GM06990 (cell line): ENCODE results near the gene ZFAND3.

Source experiments
- DNase-seq: peaks from one replicate; pipeline ENCODE4 v3.0.0-alpha.2; 2011; ENCODE audit not compliant: insufficient read length; ENCODE audit errors: extremely low read depth
- H3K27me3 ChIP-seq: replicated peaks from 2 replicates; pipeline ENCODE4 v1.6.0; 2011; ENCODE audit warnings: low read length; ENCODE audit not compliant: control insufficient read depth, insufficient read depth
- H3K36me3 ChIP-seq: 2 replicates; pipeline ENCODE4 v1.5.1; 2011; ENCODE audit warnings: low read length; ENCODE audit not compliant: control insufficient read depth, insufficient read depth
- H3K4me3 ChIP-seq: replicated peaks from 2 replicates; pipeline ENCODE4 v1.5.1; 2011; ENCODE audit warnings: low read depth, mild to moderate bottlenecking, control low read depth, low read length
- TF ChIP-seq, protein P1 (sequence below): IDR thresholded peaks from 2 replicates; pipeline ENCODE4 v1.5.1; 2011; ENCODE audit warnings: low read length, control low read depth, mild to moderate bottlenecking, inconsistent platforms; ENCODE audit not compliant: insufficient read depth, poor library complexity, severe bottlenecking

Gene ZFAND3

DNA sequence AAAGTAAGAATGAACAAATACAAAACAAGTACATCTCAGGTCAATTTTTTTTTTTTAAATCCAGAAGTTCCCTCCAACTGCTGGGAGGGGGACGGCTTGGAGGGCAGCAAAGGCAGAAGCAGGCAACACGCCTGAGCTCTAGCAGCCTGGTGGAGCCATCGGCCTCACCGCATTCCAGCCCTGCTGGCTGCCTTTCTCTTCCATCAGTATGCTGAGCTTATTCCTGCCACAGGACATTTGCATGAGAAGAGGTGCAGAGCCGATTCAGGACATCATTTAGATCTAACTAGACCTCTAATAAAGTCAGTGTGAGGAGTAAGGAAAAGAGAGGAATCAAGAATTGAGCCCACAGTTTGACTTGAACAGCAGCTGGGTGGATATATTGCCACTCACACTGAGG is 318.8 kb downstream of the ZFAND3 start:
- DNase-seq: no peak
- TF ChIP-seq, protein P1, sequence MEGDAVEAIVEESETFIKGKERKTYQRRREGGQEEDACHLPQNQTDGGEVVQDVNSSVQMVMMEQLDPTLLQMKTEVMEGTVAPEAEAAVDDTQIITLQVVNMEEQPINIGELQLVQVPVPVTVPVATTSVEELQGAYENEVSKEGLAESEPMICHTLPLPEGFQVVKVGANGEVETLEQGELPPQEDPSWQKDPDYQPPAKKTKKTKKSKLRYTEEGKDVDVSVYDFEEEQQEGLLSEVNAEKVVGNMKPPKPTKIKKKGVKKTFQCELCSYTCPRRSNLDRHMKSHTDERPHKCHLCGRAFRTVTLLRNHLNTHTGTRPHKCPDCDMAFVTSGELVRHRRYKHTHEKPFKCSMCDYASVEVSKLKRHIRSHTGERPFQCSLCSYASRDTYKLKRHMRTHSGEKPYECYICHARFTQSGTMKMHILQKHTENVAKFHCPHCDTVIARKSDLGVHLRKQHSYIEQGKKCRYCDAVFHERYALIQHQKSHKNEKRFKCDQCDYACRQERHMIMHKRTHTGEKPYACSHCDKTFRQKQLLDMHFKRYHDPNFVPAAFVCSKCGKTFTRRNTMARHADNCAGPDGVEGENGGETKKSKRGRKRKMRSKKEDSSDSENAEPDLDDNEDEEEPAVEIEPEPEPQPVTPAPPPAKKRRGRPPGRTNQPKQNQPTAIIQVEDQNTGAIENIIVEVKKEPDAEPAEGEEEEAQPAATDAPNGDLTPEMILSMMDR: no peak
- Histone ChIP-seq H3K4me3 (no peak overlapping the region), H3K27me3 (no peaks in the 10 kb centered on the region), H3K36me3 (peaks cover 3% of the 10 kb centered on the region)

DNA sequence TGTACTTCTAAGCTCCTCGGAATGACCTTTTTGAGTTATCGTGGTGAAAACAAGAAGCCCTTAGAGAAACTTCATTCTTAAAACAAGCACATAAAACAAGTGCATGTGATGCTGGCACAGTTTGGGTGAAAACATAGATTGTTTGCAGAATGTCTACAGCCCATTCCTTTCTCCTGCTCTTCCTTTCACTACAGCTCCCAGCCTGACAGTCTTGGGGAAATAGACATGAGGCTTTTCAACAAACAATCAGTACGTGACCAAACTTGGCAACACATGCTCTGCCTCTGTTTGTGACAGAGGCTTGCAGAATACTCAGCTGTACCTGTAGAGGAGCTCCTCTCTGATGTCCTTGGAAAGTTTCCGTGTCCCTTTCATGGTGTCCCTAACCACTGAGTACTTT is 321.6 kb downstream of the ZFAND3 start:
- TF ChIP-seq, protein P1: no peak
- Histone ChIP-seq H3K27me3 (no peaks in the 10 kb centered on the region), H3K36me3 (peaks cover 4% of the 10 kb centered on the region), H3K4me3 (no peak overlapping the region)
- no peak for DNase-seq

DNA sequence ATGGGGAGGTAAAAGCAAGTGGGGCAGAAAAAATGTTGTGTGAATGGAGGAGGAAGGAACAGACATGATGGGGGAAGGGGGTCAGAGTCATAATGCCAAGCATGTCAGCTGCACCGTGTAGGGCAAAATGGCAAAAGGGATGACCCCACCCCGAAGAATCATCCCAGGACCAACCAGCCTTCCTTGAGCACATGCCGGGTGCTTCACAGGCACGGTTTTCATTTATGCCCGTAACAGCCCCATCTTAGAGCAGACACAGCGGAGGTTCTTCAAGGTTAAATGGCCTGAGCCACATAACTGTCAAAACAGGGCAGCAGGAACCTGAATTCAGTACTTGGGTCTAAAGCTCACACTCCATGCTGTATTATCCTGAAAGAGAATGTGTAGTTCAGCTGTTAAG is 322.2 kb downstream of the ZFAND3 start:
- Histone ChIP-seq H3K4me3 (no peak overlapping the region), H3K36me3 (peaks cover 2% of the 10 kb centered on the region), H3K27me3 (no peaks in the 10 kb centered on the region)
- no peak for DNase-seq
- TF ChIP-seq, protein P1: no peak

DNA sequence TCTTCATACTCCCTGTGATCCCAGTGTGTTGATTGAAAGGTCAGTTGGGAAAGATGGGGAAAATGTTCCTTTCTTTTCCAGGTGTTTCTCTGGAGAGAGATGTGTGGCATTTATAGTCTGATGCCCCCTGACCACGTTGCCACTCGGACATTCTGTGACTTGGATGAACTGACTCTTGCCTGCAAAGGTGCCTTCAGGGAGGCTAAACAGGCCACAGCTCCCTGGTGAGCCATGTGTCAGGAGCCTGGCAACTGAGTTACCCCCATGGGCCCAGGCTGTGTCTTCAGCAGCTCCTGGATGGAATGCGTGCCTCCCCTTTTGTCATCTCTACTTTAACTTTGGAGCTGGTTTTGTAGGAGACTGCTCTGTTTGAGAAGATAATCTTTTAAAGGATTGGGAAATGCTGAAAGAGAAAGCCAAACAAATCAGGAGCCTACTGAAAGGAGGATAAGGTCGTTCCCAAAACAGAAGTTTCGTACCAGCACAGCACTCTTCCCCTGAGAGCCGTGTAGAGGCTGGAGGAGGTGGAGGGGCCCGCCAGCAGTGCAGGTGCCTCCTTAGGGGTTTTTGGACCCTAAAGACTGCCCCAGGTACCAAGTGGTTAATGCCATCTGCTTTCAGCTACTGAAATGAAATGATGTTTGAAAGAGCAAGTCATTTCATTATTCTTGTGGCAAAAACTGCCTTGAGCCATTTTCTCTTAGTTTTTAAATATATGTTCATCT is 322.8 kb downstream of the ZFAND3 start:
- TF ChIP-seq, protein P1: no peak
- Histone ChIP-seq H3K4me3 (no peak overlapping the region), H3K27me3 (no peaks in the 10 kb centered on the region)

DNA sequence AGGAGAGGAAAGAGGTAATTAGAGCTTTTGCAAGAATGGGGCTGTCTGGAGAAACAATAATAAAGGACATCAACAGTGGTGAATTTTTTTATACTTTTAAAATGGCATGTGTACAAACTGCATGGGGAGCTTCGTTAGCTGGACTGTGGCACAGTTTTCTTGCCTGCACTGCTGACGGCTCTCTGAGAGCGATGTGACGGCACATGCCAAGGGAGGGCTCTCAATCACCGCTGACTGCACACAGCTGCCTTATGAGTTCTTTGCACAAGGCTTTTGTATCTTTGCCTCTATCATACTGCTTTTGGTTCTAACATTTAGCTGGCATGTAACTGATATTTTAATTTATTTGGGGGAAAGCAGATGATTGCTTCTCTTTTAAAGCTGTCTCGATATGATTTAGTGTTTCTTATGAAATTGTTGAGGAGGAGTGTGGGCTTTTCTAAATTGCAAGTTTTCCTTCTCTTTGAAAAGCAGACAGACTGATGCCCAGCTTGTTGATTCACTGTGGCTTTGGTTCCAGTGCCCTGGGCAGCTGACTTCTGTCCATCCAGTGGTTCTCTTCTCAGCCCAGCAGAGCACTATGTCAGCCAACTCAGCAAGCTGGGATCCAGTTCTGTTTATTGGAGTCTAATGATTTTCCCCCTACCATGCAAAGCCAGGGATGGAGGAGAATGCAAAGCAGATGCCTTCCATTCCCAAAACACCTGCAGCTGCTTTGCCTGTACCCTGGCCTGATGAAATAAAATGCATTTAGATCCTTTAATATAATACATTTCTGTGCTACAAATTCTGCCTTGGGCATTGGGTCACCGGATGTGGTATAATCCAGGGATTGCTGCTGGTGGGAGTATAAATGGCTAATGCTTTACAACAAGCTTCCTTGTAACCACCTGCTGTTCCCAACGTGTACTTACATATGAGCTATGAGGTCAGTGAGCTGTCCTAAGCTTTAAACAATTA is 323.9 kb downstream of the ZFAND3 start:
- H3K4me3 ChIP-seq: no peak overlapping the region
- no peak for DNase-seq
- TF ChIP-seq, protein P1: no peak
- no peaks in the 10 kb centered on the region for H3K27me3 ChIP-seq
- H3K36me3 ChIP-seq: peaks cover 2% of the 10 kb centered on the region

More for the DNA sequence above, 322.8 kb downstream of the ZFAND3 start:
- no peak for DNase-seq
- peaks cover 2% of the 10 kb centered on the region for H3K36me3 ChIP-seq
